HG03280 (cell line): ENCODE data around the gene NAA16.

Experiments
- ATAC-seq: cut with Tn5 transposase; IDR thresholded peaks from one replicate; pipeline ENCODE4 v1.9.1; 2021; ENCODE audit warnings: mild to moderate bottlenecking, moderate library complexity; ENCODE audit not compliant: unreplicated experiment

NAA16 gene

DNA sequence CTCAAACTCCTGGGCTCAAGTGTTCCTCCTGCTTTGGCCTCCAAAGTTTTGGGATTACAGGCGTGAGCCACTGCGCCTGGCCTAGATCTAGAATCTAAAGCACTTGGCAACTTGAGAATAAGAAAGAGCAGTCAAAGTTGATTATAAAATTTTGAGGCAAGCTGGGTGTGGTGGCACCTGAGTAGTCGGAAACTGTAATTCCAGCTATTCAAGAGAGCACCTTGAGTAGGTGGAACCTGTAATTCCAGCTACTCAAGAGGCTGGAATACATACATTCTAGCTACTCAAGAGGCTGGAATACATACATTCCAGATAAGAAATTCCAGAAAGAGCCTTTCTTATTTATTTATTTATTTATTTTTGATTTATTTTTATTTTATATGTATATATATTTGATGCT lies 8.3 kb upstream of the NAA16 start:
- no peak for ATAC-seq

DNA sequence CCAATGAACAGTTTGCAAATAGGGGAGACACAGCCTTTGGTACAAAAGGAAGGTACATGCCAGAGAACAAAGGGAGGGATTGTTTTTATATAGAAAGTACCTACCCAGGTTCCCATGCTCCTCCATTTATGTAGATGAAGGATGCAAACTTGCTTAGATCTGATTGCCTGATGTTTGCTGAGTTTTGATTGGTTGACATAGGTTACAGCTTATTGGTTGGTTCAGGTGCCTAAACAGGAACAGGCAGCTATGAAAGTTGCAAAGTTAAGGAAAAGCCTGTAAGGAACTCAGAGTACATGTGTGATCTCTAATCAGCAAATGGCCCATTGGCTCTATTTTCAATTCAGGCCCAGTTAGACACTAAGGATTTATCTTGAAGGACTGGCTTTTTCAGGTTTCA lies 6.5 kb upstream of the NAA16 start:
- no peak for ATAC-seq

DNA sequence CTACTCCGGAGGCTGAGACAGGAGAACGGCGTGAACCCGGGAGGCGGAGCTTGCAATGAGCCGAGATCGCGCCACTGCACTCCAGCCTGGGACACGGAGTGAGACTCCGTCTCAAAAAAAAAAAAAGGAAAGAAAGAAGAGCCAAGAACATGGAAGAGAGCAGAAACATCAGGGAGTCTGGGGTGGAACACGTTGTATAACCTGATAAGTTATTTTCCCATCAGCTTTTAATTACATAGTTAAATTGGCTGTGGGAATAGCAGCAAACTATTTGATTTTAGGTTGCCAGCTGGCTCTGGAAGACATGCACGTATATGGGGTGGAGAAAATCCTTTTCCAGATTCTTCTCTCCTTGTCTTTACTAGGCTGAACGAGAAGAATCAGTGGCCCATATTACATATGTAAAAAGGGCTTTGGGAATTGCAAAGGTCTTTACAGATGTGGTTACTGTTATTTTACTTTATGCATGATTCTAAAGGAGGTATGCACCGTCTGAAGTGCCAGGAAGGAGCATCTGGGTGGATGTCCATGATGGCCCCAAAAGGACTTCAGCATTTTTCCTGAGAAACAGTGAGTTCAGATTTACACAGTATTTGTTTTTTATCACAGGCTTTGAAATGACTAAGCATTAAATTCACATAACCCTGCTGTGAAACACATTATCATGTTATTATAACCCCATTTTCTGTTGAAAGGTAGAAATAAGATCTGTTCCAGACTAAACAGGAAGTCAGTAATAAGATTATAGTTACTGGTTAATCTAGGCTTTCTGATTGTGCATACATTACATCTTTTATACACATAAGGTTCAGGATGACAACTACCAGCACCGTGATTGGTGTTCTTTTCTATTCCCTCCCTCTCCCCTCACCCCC lies 4.6 kb upstream of the NAA16 start:
- no peak for ATAC-seq

DNA sequence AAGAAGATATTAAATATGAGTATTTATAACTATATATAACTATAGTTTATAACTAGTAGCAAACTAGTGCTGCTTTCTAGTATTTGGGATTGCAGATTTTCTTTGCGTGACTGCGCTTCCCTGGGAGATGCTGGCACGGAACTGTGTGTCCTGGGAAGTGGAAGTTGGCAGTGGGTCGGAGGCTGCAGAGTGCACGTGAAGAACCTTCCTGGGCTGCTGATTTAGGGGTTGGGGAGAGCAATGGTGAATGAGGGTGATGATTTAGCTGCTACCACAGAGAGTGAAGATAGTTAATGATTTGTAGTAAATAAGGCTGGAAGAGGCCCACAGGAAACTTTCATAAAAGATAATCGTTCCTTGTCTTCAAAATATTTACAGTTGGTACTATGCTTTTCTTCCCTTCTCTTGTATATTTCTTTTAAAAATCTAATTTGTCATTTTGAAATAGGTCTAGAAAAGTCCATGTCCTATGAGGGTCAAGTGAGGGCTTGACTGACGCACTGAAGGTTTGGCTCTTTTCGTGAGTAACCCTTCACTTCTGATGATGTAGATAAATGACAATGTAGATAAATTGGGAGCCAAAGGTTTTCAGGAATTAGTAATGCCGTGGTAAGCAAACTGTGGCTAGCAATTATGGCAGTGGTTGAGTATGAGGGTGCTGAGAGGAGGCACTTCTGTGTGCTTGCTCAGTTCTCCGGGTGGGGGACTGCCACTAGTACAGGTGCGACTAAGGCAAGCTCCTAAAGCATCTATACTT lies 3.0 kb upstream of the NAA16 start:
- ATAC-seq: no peak

GRCh38 chr13:41311406-41312175 lies 524 bp downstream of the NAA16 start:
- peak; percentile 54 for ATAC-seq

- no peak for ATAC-seq
These were observed 1.1 kb downstream of the NAA16 start for GRCh38 chr13:41312176-41312500.

DNA sequence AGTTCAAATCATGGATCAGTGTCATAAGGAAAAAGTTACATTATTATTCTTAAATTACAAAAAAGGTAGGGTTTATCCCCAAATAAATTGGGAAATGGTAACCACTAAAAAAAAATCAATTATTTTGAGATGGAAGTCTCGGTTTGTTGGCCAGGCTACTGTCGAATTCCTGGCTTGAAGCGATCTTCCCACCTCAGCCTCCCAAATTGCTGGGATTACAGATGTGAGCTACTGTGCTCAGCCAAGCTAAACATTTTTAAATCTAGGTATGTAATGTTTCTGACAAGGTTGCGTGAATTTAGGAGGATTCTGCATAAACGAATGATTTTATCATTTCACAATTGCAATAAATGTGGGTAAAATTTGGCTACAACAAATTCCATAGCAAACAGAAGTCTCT lies 2.0 kb downstream of the NAA16 start:
- ATAC-seq: no peak

- ATAC-seq: no peak
These were observed 2.7 kb downstream of the NAA16 start for GRCh38 chr13:41313659-41314197.

GRCh38 chr13:41315443-41316047 lies 4.5 kb downstream of the NAA16 start:
- no peak for ATAC-seq

GRCh38 chr13:41317243-41317642 lies 6.2 kb downstream of the NAA16 start:
- ATAC-seq: no peak

DNA sequence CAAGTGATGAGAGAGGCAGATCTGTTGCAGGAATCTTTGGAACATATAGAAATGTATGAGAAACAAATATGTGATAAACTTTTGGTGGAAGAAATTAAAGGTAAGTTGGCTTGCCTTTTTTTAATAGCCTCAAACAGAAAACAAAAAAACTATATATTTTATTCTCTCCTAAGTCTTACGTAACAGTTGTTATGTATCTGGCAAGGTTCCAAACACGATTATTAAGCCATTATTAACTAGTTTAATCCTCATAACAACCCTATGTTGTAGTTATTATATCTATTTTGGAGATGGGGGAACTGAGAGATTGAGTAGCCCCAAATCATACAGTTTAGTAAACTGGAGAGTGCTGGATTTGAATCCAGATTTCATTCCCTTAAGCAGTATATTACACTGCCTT lies 14.7 kb downstream of the NAA16 start:
- ATAC-seq: no peak

- no peak for ATAC-seq
These were observed 15.6 kb downstream of the NAA16 start for GRCh38 chr13:41326661-41327060.

- ATAC-seq: no peak
These were observed 17.1 kb downstream of the NAA16 start for GRCh38 chr13:41327994-41328790.

- no peak for ATAC-seq
These were observed 21.8 kb downstream of the NAA16 start for GRCh38 chr13:41332829-41333228.

DNA sequence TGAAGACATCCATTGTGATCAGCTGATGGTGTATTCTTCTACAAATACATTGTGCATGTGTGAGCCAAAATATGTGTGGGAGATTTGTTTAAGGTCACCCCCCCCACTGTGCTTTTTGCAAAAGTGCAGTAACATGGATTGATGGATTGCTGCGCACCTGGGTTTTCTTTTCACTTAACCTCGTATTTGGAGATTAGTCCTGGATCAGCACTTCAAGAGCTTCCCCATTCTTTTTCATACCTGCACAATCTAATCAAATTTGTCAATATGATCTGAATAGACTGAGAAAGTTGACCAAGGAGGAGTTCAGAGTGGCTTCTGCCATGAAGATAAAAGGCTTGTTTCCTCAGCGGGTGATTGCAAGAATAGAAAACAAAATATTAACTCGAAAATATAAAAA lies 23.7 kb downstream of the NAA16 start:
- ATAC-seq: no peak

DNA sequence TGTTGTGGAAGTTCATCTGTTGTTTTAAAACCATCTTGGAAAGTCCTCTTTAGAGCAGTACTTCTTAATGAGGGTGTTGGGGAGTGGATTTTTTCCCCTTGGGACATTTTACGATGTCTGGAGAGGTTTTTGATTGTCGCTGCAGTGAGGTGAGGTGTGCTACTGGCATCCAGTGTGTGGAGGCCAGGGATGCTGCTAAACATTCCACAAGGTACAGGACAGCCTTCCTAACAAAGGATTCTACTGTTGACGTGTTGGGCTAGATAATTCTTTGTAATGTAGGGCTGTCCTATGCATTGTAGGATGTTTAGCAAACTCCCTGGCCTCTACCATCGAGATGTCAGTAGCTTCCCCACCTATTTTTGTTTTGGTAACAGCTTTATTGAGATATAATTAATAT lies 33.3 kb downstream of the NAA16 start:
- ATAC-seq: no peak

GRCh38 chr13:41345165-41345913 lies 34.3 kb downstream of the NAA16 start:
- no peak for ATAC-seq

DNA sequence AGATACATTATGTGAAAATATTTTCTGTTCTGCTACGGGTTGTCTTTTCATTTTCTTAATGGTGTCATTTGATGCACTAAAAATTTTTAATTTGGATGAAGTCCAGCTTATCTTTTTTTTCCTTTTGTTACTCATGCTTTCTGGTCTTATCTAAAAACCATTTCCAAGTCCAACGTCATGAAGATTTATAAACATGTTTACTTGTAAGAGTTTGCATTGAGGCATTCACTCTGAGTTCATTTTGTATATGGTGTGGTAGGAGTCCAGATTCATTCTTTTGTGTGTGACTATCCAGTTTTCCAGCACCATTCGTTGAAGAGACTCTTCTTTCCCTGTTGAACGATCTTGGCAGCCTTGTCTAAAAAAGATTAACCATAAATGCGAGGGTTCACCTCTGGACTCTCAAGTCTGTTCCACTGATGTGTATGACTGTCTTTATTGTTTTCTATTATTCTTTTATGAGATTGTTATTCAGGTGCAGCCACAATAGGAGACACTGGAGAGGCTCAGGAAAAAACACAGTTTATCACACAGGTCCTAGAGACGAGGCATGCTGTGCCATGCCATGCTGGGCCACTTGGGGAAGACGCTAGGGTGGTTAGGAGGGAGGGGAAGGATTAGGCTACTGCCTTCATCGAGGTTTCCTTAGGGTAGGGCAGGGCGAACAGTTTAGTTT lies 35.0 kb downstream of the NAA16 start:
- ATAC-seq: no peak
